HepG2 (cell line): ENCODE results near the gene ESRRG. TPM values are rescaled to one million over a fixed set of nuclear protein-coding genes. Genes with fewer than 3 reads are reported as not detected.

Source experiments
- ATAC-seq: fragments of 200-7000 bp; cut with Tn5 transposase; 3 replicates; pipeline ENCODE4 v1.9.1; 2020; ENCODE audit warnings: mild to moderate bottlenecking, moderate library complexity
- BruUV-seq: library from RNA; stranded (reverse); fragments of 400-500 nt; replicated peaks from 2 replicates; lab custom pipeline; 2021; lab: Mats Ljungman, UMichigan
- CTCF ChIA-PET: fragments of 300-600 bp; formaldehyde crosslinking; extraction: SDS; loops from one replicate; lab custom pipeline; 2021; ENCODE audit warnings: low total read pairs, inconsistent platforms, low intra/inter-chr PET ratio; lab: Yijun Ruan, JAX
- POLR2A ChIA-PET: fragments of 350-600 bp; sonication (Branson Sonifier 250); formaldehyde crosslinking; loops from one replicate; lab custom pipeline; 2020; ENCODE audit warnings: antibody characterized with exemption, inconsistent platforms; lab: Yijun Ruan, JAX
- DNase-seq: peaks from one replicate; pipeline ENCODE4 v3.0.0-alpha.2; 2015; ENCODE audit warnings: low spot score
- FAIRE-seq: peaks from 3 replicates; lab custom pipeline; 2011; peaks lifted over from hg19 to GRCh38; lab: Jason Lieb, UNC
- H2AFZ ChIP-seq: one replicate; pipeline ENCODE4 v1.6.1; 2011; ENCODE audit warnings: low read length, inconsistent platforms
- H3K27ac ChIP-seq: fragments of 300-600 bp; 3 replicates; pipeline ENCODE4 v1.8.0; 2011; ENCODE audit warnings: mixed run types, mild to moderate bottlenecking, mixed read lengths, low read length, inconsistent platforms; ENCODE audit not compliant: insufficient read depth; ENCODE audit errors: extremely low read length
- H3K27me3 ChIP-seq, 2 experiments: fragments of 200-600 bp in 1 of 2; 2 replicates in 1 of 2; 3 replicates in 1 of 2; pipeline versions ENCODE4 v1.6.0 to v1.8.0; 2011; ENCODE audit warnings: low read length in 2 of 2, mild to moderate bottlenecking in 2 of 2, moderate library complexity in 2 of 2, inconsistent platforms in 1 of 2; ENCODE audit not compliant: insufficient read depth in 2 of 2, control insufficient read depth in 1 of 2
- H3K36me3 ChIP-seq, 2 experiments: fragments of 200-600 bp in 1 of 2; replicated peaks in 1 of 2; 2 replicates in 1 of 2; 3 replicates in 1 of 2; pipeline versions ENCODE4 v1.5.1 to v1.8.0; 2011; ENCODE audit warnings: low read length in 2 of 2, inconsistent platforms in 1 of 2; ENCODE audit not compliant: insufficient read depth in 2 of 2, control insufficient read depth in 1 of 2
- H3K4me1 ChIP-seq: 2 replicates; pipeline ENCODE4 v1.5.1; 2012; ENCODE audit warnings: low read length, inconsistent platforms; ENCODE audit not compliant: insufficient read depth
- H3K4me2 ChIP-seq: 2 replicates; pipeline ENCODE4 v1.6.0; 2011; ENCODE audit warnings: low read depth, low read length, inconsistent platforms
- H3K4me3 ChIP-seq, 3 experiments: fragments of 200-600 bp in 1 of 3; sonication (generic), shearing (Covaris generic) in 1 of 3; replicated peaks in 1 of 3; 2 replicates each; pipeline ENCODE4 v1.5.1; 2011 to 2016; ENCODE audit warnings: low read length in 3 of 3, inconsistent platforms in 2 of 3, low read depth in 2 of 3, mild to moderate bottlenecking in 2 of 3, control low read depth in 1 of 3, mixed read lengths in 1 of 3; ENCODE audit not compliant: insufficient read depth in 1 of 3
- H3K79me2 ChIP-seq: one replicate; pipeline ENCODE4 v1.6.1; 2011; ENCODE audit warnings: low read length, inconsistent platforms; ENCODE audit not compliant: insufficient read depth
- H3K9ac ChIP-seq: 2 replicates; pipeline ENCODE4 v1.6.0; 2011; ENCODE audit warnings: mild to moderate bottlenecking, low read depth, low read length, inconsistent platforms; ENCODE audit not compliant: insufficient read depth
- H3K9me3 ChIP-seq: 2 replicates; pipeline ENCODE4 v1.5.1; 2012; ENCODE audit warnings: mild to moderate bottlenecking, low read length
- H4K20me1 ChIP-seq: 2 replicates; pipeline ENCODE4 v1.6.0; 2011; ENCODE audit warnings: inconsistent platforms, mild to moderate bottlenecking, low read length, moderate library complexity; ENCODE audit not compliant: insufficient read depth
- ARNTL ChIP-seq: sonication (generic); formaldehyde crosslinking; IDR thresholded peaks from 2 replicates; pipeline ENCODE4 v1.4.0; 2020; ENCODE audit warnings: mild to moderate bottlenecking, missing genetic modification reagents
- MED13 ChIP-seq: sonication (generic); formaldehyde crosslinking; IDR thresholded peaks from 2 replicates; pipeline ENCODE4 v1.5.0; 2020; ENCODE audit warnings: missing genetic modification reagents
- MTF1 ChIP-seq: sonication (generic); formaldehyde crosslinking; IDR thresholded peaks from 2 replicates; pipeline ENCODE4 v1.5.0; 2020; ENCODE audit warnings: missing genetic modification reagents
- NR2C2 ChIP-seq: sonication (generic); formaldehyde crosslinking; IDR thresholded peaks from 2 replicates; pipeline ENCODE4 v1.4.0; 2020; ENCODE audit warnings: missing genetic modification reagents, mild to moderate bottlenecking, moderate library complexity, borderline replicate concordance
- POLR2AphosphoS2 ChIP-seq: IDR thresholded peaks from 2 replicates; pipeline ENCODE4 v1.6.1; 2011; ENCODE audit warnings: low read depth, low read length, improper control_type of control experiment
- REPIN1 ChIP-seq: sonication (generic); formaldehyde crosslinking; IDR thresholded peaks from 2 replicates; pipeline ENCODE4 v1.8.0; 2022; ENCODE audit warnings: missing genetic modification reagents, low read depth, mild to moderate bottlenecking, borderline replicate concordance
- RFXANK ChIP-seq: IDR thresholded peaks from 2 replicates; pipeline ENCODE4 v1.6.1; 2016
- SKIL ChIP-seq: sonication (generic); formaldehyde crosslinking; IDR thresholded peaks from 2 replicates; pipeline ENCODE4 v1.8.0; 2022; ENCODE audit warnings: missing genetic modification reagents, mild to moderate bottlenecking, moderate library complexity, borderline replicate concordance
- SMARCC2 ChIP-seq: fragments of 450-650 bp; IDR thresholded peaks from 2 replicates; pipeline ENCODE4 v1.6.1; 2017; ENCODE audit warnings: antibody characterized with exemption, mild to moderate bottlenecking
- SUZ12 ChIP-seq: fragments of 150-350 bp; IDR thresholded peaks from 2 replicates; pipeline ENCODE4 v1.6.1; 2014; ENCODE audit warnings: low read depth, low read length
- ZFP41 ChIP-seq: sonication (generic); formaldehyde crosslinking; IDR thresholded peaks from 2 replicates; pipeline ENCODE4 v1.4.0; 2020; ENCODE audit warnings: mild to moderate bottlenecking, missing genetic modification reagents, borderline replicate concordance
- ZNF468 ChIP-seq: sonication (generic); formaldehyde crosslinking; IDR thresholded peaks from 2 replicates; pipeline ENCODE4 v1.8.0; 2022; ENCODE audit warnings: mild to moderate bottlenecking, moderate library complexity, missing genetic modification reagents
- ZNF549 ChIP-seq: sonication (generic); formaldehyde crosslinking; IDR thresholded peaks from 2 replicates; pipeline ENCODE4 v1.5.0; 2020; ENCODE audit warnings: missing genetic modification reagents
- ZNF598 ChIP-seq: sonication (generic); formaldehyde crosslinking; IDR thresholded peaks from 2 replicates; pipeline ENCODE4 v1.5.1; 2020; ENCODE audit warnings: mild to moderate bottlenecking, missing genetic modification reagents, borderline replicate concordance
- ZNF720 ChIP-seq: sonication (generic); formaldehyde crosslinking; IDR thresholded peaks from 2 replicates; pipeline ENCODE4 v1.4.0; 2020; ENCODE audit warnings: missing genetic modification reagents
- ZNF777 ChIP-seq: sonication (generic); formaldehyde crosslinking; IDR thresholded peaks from 2 replicates; pipeline ENCODE4 v1.4.0; 2020; ENCODE audit warnings: missing genetic modification reagents
- ZSCAN29 ChIP-seq: sonication (generic); formaldehyde crosslinking; conservative IDR thresholded peaks from 2 replicates; pipeline ENCODE4 v1.4.0; 2020; ENCODE audit warnings: mild to moderate bottlenecking, missing genetic modification reagents
- WGBS: methylation state at CpG from one replicate; pipeline ENCODE4 v1.1.6; 2017; ENCODE audit warnings: low lambda C conversion rate; 5-methylcytosine and 5-hydroxymethylcytosine counted together
- in situ Hi-C: cut with HindIII; loops from 2 replicates; pipeline ENCODE4 v1.10.0; 2017; ENCODE audit warnings: low pct_unique_long_range_greater_than_20kb; ENCODE audit not compliant: extremely low pct_ligation_motif_present
- intact Hi-C: fragments of 100-400 bp; cut with micrococcal nuclease; formaldehyde crosslinking; loops from one replicate; pipeline ENCODE4 v1.10.0; 2022; ENCODE audit not compliant: unreplicated experiment
- polyA plus RNA-seq, 8 experiments: library from polyadenylated mRNA; depleted of rRNA in 3 of 8; stranded (reverse) in 7 of 8; unstranded in 1 of 8; fragments of >200 nt; fragmentation: Illumina TruSeq in 4 of 8; extraction: Trizol in 4 of 8; gene quantifications; 2 replicates each; pipeline versions ENCODE4 v1.2.1 to v1.2.3, GENCODE V29; 2011 to 2016; ENCODE audit warnings: low read depth in 4 of 8, missing spikeins in 1 of 8, mixed read lengths in 1 of 8; ENCODE audit not compliant: insufficient read depth in 1 of 8
- total RNA-seq, 5 experiments: library from RNA; depleted of rRNA; stranded (reverse); fragments of >200 nt; fragmentation: Illumina TruSeq; extraction: Trizol; gene quantifications; 2 replicates each; pipeline ENCODE4 v1.2.3, GENCODE V29; 2016; ENCODE audit warnings: low read depth in 1 of 5
- TF ChIP-seq, protein P1 (sequence below): sonication (generic); formaldehyde crosslinking; IDR thresholded peaks from 2 replicates; pipeline ENCODE4 v1.4.0; 2020; ENCODE audit warnings: missing genetic modification reagents
- TF ChIP-seq, protein P2 (sequence below): sonication (generic); formaldehyde crosslinking; IDR thresholded peaks from 2 replicates; pipeline ENCODE4 v1.5.1; 2020; ENCODE audit warnings: missing genetic modification reagents, mild to moderate bottlenecking, borderline replicate concordance

The ESRRG gene
- total and polyA plus RNA-seq, 2 of the 13 experiments (the other 11 are each of a cell fraction or from before 2014, with no cell fraction given): not detected

DNA sequence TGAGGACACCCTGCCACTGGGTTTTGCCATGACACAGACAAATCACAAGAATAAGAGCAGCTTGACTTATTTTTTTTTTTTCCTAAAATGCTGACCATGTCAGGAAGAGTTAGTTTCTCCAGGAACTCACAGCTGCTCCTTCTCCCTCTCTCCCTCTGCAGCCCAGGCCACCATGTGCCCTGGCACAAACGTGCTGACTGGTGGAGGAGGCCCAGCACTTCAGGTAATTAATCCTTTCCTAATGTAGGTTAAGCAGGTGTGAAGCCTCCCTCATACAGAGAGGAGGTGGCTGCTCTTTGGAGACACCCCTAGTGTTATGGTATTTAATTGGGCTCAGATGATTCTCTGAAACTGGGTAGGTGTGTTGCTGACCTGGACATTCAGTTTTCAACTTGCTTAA, 170.2 kb downstream of the ESRRG start (continued):
- no peak for TF ChIP-seq MED13 (CRISPR knock-in tag)
- no peak for TF ChIP-seq ZNF720 (CRISPR knock-in tag)
- no peak for TF ChIP-seq ZNF598
- TF ChIP-seq, protein P1, sequence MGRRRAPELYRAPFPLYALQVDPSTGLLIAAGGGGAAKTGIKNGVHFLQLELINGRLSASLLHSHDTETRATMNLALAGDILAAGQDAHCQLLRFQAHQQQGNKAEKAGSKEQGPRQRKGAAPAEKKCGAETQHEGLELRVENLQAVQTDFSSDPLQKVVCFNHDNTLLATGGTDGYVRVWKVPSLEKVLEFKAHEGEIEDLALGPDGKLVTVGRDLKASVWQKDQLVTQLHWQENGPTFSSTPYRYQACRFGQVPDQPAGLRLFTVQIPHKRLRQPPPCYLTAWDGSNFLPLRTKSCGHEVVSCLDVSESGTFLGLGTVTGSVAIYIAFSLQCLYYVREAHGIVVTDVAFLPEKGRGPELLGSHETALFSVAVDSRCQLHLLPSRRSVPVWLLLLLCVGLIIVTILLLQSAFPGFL: no peak
- TF ChIP-seq ZSCAN29: no peak
- TF ChIP-seq, all 625 proteins: peak for 0

GRCh38 chr1:216549796-216550195, 173.4 kb downstream of the ESRRG start:
- no peak overlapping the region for H3K4me3 ChIP-seq
- no peak overlapping the region for H3K9ac ChIP-seq
- WGBS: 39% methylated on average over 4 of the region's 4 CpGs
- no peaks in the 10 kb centered on the region for H4K20me1 ChIP-seq
- H3K36me3 ChIP-seq: no peaks in the 10 kb centered on the region
- intact Hi-C loops: no loop called here
- no peaks in the 10 kb centered on the region for H3K4me1 ChIP-seq
- H3K27ac ChIP-seq: no peak overlapping the region
- H3K79me2 ChIP-seq: no peaks in the 10 kb centered on the region
- no peaks in the 10 kb centered on the region for H3K9me3 ChIP-seq
- DNase-seq (no peak), ATAC-seq (no peak), FAIRE-seq (no peak)
- BruUV-seq: no TSS peak
- ChIA-PET CTCF (no interaction called here), POLR2A (no interaction called here)
- H2AFZ ChIP-seq: no peak overlapping the region
- no peaks in the 10 kb centered on the region for H3K27me3 ChIP-seq
- in situ Hi-C loops: no loop called here
- H3K4me2 ChIP-seq: no peak overlapping the region
- TF ChIP-seq POLR2AphosphoS2 (no peak), ZNF468 (no peak), MTF1 (no peak), ZNF549 (CRISPR knock-in tag) (no peak), ZNF777 (no peak), RFXANK (CRISPR knock-in tag) (no peak), ARNTL (no peak), SMARCC2 (no peak), SKIL (CRISPR knock-in tag) (no peak), NR2C2 (CRISPR knock-in tag) (no peak), ZFP41 (CRISPR knock-in tag) (no peak), SUZ12 (no peak), REPIN1 (CRISPR knock-in tag) (no peak)
- TF ChIP-seq, protein P2, sequence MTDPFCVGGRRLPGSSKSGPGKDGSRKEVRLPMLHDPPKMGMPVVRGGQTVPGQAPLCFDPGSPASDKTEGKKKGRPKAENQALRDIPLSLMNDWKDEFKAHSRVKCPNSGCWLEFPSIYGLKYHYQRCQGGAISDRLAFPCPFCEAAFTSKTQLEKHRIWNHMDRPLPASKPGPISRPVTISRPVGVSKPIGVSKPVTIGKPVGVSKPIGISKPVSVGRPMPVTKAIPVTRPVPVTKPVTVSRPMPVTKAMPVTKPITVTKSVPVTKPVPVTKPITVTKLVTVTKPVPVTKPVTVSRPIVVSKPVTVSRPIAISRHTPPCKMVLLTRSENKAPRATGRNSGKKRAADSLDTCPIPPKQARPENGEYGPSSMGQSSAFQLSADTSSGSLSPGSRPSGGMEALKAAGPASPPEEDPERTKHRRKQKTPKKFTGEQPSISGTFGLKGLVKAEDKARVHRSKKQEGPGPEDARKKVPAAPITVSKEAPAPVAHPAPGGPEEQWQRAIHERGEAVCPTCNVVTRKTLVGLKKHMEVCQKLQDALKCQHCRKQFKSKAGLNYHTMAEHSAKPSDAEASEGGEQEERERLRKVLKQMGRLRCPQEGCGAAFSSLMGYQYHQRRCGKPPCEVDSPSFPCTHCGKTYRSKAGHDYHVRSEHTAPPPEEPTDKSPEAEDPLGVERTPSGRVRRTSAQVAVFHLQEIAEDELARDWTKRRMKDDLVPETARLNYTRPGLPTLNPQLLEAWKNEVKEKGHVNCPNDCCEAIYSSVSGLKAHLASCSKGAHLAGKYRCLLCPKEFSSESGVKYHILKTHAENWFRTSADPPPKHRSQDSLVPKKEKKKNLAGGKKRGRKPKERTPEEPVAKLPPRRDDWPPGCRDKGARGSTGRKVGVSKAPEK: no peak
